PC-3 (cell line): ENCODE results near the gene PALD1.

Experiments used
- CTCF ChIP-seq: fragments of 300-600 bp; sonication (generic); conservative IDR thresholded peaks from 2 replicates; pipeline ENCODE4 v1.5.1; 2017; ENCODE audit warnings: antibody characterized with exemption, low read depth, mild to moderate bottlenecking, low read length
- EZH2 ChIP-seq: fragments of 300-600 bp; sonication (generic); IDR thresholded peaks from one replicate; pipeline ENCODE4 v1.6.1; 2017; ENCODE audit warnings: antibody characterized with exemption, mild to moderate bottlenecking, low read length; ENCODE audit not compliant: unreplicated experiment
- EZH2phosphoT487 ChIP-seq: fragments of 300-600 bp; sonication (generic); IDR thresholded peaks from 2 replicates; pipeline ENCODE4 v1.6.1; 2018; ENCODE audit warnings: mild to moderate bottlenecking, antibody characterized with exemption, low read length, borderline replicate concordance

GRCh38 chr10:70499836-70500167 lies 21.2 kb downstream of the PALD1 start:
- TF ChIP-seq EZH2 (no peak), CTCF (no peak), EZH2phosphoT487 (no peak)
